Measurements from ENCODE around the gene LAG3. TPM values are rescaled to one million over a fixed set of nuclear protein-coding genes. Genes with fewer than 3 reads are reported as not detected.

The LAG3 gene
- total RNA-seq (2022) (1.9 and 3.2 TPM in 2 replicates), Bru-seq, nascent RNA (percentile 37 among the genes with signal in this experiment), BruChase-seq, experiment 1, labeled RNA remaining after a 2-hour chase (percentile 34 among the genes with signal in this experiment), BruChase-seq, experiment 2, labeled RNA remaining after a 6-hour chase (percentile 29 among the genes with signal in this experiment)
- long read RNA-seq = 0 reads

GRCh38 chr12:6772331-6772695 lies at the start of gene LAG3:
TSS of gene LAG3 (plus strand) at chr12:6772520. CDS start at chr12:6772853, 333 bp downstream.
- Mint-ChIP-seq H3K4me1 (ENCODE audit: low read depth, unreplicated experiment) (peaks cover 48% of the 10 kb centered on the region), H3K36me3 (ENCODE audit: insufficient read depth, unreplicated experiment) (peaks cover 8% of the 10 kb centered on the region), H3K27ac (ENCODE audit: unreplicated experiment) (no peak within 1 kb of the TSS), H3K27me3 (ENCODE audit: insufficient read depth, unreplicated experiment) (no peaks in the 10 kb centered on the region), H3K9me3 (ENCODE audit: unreplicated experiment) (no peaks in the 10 kb centered on the region), H3K4me3 (ENCODE audit: unreplicated experiment) (no peak within 1 kb of the TSS)
- DNase-seq = no peak
- no peak for TF ChIP-seq CTCF (IDR thresholded peaks at IDR 0.05; ENCODE audit: insufficient read depth in 1 of 2, low read depth in 1 of 2, low read length in 1 of 2, severe bottlenecking in 1 of 2, unreplicated experiment in 1 of 2)
- no TSS peak for BruUV-seq (replicated peaks)
- ChIA-PET POLR2A (no interaction called here), CTCF (interaction anchor here (0.8 to 1.9 kb wide), 2 partner anchors 11 to 19 kb away, joined by 6 to 9 read pairs; partner anchors contain the start of gene MLF2)
- Histone ChIP-seq H3K4me1 (peaks cover 30% of the 10 kb centered on the region), H3K36me3 (ENCODE audit: control insufficient read depth, insufficient read depth, low read length) (peaks cover 10% of the 10 kb centered on the region; the same call in 1 of the 2 replicates), H3K9me3 (no peaks in the 10 kb centered on the region), H3K4me3 (ENCODE audit: low read depth, low read length) (no peak within 1 kb of the TSS), H3K27me3 (replicated peaks; ENCODE audit: control insufficient read depth, insufficient read depth, low read length) (no peaks in the 10 kb centered on the region)
- intact Hi-C loops (cut with micrococcal nuclease; ENCODE audit: unreplicated experiment) = no loop called here

DNA sequence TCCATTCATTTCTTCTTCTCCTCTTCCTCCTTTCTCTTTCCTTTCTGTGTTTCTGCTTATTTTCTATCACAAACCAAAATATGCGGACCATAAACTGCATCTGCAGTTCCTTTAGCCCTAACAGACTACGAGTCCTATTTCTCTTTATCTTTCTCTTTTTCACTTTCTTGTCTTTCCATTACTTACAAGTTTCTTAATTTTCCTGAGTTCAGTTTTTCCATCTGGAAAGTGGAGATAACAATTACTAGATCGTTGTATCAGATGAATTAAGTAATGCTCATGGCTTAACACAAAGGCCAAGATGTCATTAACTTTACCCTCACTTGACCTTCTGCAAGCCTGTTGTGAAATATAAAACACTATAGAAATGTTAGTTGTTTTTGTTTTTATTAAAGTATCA lies 49.5 kb upstream of the LAG3 start:
- Histone ChIP-seq H3K36me3 (ENCODE audit: control insufficient read depth, insufficient read depth, low read length) (no peaks in the 10 kb centered on the region), H3K4me3 (ENCODE audit: low read depth, low read length) (peak overlapping the region; percentile 63; the same call in 1 of the 2 replicates), H3K27me3 (replicated peaks; ENCODE audit: control insufficient read depth, insufficient read depth, low read length) (no peaks in the 10 kb centered on the region), H3K4me1 (peaks cover 11% of the 10 kb centered on the region; the same call in 1 of the 2 replicates), H3K9me3 (no peaks in the 10 kb centered on the region)
- Mint-ChIP-seq H3K27ac (ENCODE audit: unreplicated experiment) (no peak overlapping the region), H3K4me3 (ENCODE audit: unreplicated experiment) (no peak overlapping the region), H3K27me3 (ENCODE audit: insufficient read depth, unreplicated experiment) (no peaks in the 10 kb centered on the region), H3K36me3 (ENCODE audit: insufficient read depth, unreplicated experiment) (peaks cover 9% of the 10 kb centered on the region), H3K4me1 (ENCODE audit: low read depth, unreplicated experiment) (peaks cover 11% of the 10 kb centered on the region), H3K9me3 (ENCODE audit: unreplicated experiment) (no peaks in the 10 kb centered on the region)
- no peak for TF ChIP-seq CTCF (IDR thresholded peaks at IDR 0.05; ENCODE audit: insufficient read depth in 1 of 2, low read depth in 1 of 2, low read length in 1 of 2, severe bottlenecking in 1 of 2, unreplicated experiment in 1 of 2)
- ChIA-PET POLR2A (interaction anchor here (1.2 to 2.6 kb wide), 2 partner anchors 34 to 155 kb away, joined by 9 to 92 read pairs; partner anchors contain the start of genes NOP2 and ZNF384), CTCF (interaction anchor here (1.8 to 2.0 kb wide), 3 partner anchors 9 to 108 kb away, joined by 5 to 30 read pairs (median 8); partner anchors contain the start of gene ZNF384)
- no peak for DNase-seq
- intact Hi-C loops (cut with micrococcal nuclease; ENCODE audit: unreplicated experiment) = loop anchor here (5.0 kb wide), 1 partner anchor 54 kb away; no protein-coding TSS in a partner anchor
- no TSS peak for BruUV-seq (replicated peaks)

DNA sequence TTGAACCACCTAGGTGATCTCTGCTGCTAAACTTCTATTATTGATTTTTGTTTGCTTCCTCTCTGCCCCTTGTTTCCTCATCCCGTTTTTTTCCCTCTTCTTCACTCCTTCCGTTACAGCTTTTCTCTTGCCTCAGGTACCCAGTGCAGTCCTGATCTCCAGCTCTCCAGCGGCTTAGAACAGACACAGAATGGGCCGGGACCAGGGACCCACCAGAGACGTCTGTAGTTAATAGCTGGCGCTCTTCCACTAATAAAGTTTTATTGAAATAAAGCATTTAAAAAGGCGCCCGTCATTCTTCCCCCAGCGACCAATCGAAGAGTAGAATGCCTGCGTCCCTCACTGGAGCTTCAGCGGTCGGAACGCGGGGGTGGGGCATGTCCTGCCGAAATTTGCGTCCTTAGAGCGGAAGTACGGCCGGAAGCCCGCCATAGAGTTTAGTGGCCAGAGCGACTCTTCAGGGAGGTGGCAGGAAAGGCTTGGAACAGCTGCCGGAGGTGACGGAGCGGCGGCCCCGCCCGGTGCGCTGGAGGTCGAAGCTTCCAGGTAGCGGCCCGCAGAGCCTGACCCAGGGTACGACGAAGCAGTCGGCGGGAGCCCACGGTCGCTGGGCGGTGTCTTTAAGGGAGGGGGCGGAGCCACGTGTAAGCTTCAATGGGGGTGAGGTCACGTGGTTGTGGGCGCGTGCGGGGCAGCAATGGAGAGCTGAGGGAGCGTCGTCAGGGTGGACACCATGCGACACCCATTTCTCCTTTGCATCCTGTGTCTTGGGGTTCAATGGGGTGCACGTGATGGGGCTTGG lies 48.5 kb upstream of the LAG3 start, which contains the start of gene COPS7A:
Gene COPS7A, plus strand, starts transcription at position 440 of the 802 bp plus-strand sequence. CDS start 611 bp downstream, outside the sequence.
- H3K9me3 ChIP-seq = no peaks in the 10 kb centered on the region
- Mint-ChIP-seq H3K4me3 (ENCODE audit: unreplicated experiment) (peak within 1 kb of the TSS; percentile 73), H3K27ac (ENCODE audit: unreplicated experiment) (peak within 1 kb of the TSS; percentile 80), H3K27me3 (ENCODE audit: insufficient read depth, unreplicated experiment) (no peaks in the 10 kb centered on the region), H3K9me3 (ENCODE audit: unreplicated experiment) (no peaks in the 10 kb centered on the region), H3K36me3 (ENCODE audit: insufficient read depth, unreplicated experiment) (peaks cover 9% of the 10 kb centered on the region), H3K4me1 (ENCODE audit: low read depth, unreplicated experiment) (peaks cover 11% of the 10 kb centered on the region)
- peak within 1 kb of the TSS; percentile 63 for H3K4me3 ChIP-seq (ENCODE audit: low read depth, low read length)
- CTCF ChIA-PET = interaction anchor here (0.6 to 4.0 kb wide), 20 partner anchors 10 to 202 kb away, joined by 3 to 44 read pairs (median 4); partner anchors contain the start of genes MLF2, NOP2, PTMS and SPSB2
- POLR2A ChIA-PET = interaction anchor here (0.6 to 2.6 kb wide), 29 partner anchors 10 to 253 kb away, joined by 3 to 92 read pairs (median 4); partner anchors contain the start of genes C12orf57, CDCA3, GAPDH and MLF2
- H3K36me3 ChIP-seq (ENCODE audit: control insufficient read depth, insufficient read depth, low read length) = no peaks in the 10 kb centered on the region
- DNase-seq = peak; percentile 100
- BruUV-seq (replicated peaks) = no TSS peak
- TF ChIP-seq CTCF (IDR thresholded peaks at IDR 0.05; ENCODE audit: insufficient read depth in 1 of 2, low read depth in 1 of 2, low read length in 1 of 2, severe bottlenecking in 1 of 2, unreplicated experiment in 1 of 2) = no peak
- intact Hi-C loops (cut with micrococcal nuclease; ENCODE audit: unreplicated experiment) = loop anchor here (1.0 to 5.0 kb wide), 4 partner anchors 29 to 61 kb away; partner anchors contain the start of genes ING4, MLF2 and ZNF384
- peaks cover 11% of the 10 kb centered on the region; the same call in 1 of the 2 replicates for H3K4me1 ChIP-seq
- no peaks in the 10 kb centered on the region for H3K27me3 ChIP-seq (replicated peaks; ENCODE audit: control insufficient read depth, insufficient read depth, low read length)
